Neural crest cell (in vitro differentiated cells): ENCODE data around the gene SVIL. TPM values are rescaled to one million over a fixed set of nuclear protein-coding genes. Genes with fewer than 3 reads are reported as not detected.

ENCODE experiments used
- DNase-seq: peaks from one replicate; pipeline ENCODE4 v3.0.0; 2021; ENCODE audit warnings: low read depth, mixed read lengths, low spot score
- H3K27ac Mint-ChIP-seq: one replicate; pipeline ENCODE4 v1.8.0; 2021; ENCODE audit warnings: mild to moderate bottlenecking, mixed read lengths; ENCODE audit not compliant: unreplicated experiment
- H3K27me3 Mint-ChIP-seq: 2 replicates; pipeline ENCODE4 v1.8.0; 2021; ENCODE audit warnings: low read depth, mild to moderate bottlenecking, mixed read lengths
- H3K36me3 Mint-ChIP-seq: 2 replicates; pipeline ENCODE4 v1.8.0; 2021; ENCODE audit warnings: low read depth, mild to moderate bottlenecking, mixed read lengths
- H3K4me1 Mint-ChIP-seq: 2 replicates; pipeline ENCODE4 v1.8.0; 2021; ENCODE audit warnings: mixed read lengths
- H3K4me3 Mint-ChIP-seq: one replicate; pipeline ENCODE4 v1.8.0; 2021; ENCODE audit warnings: mild to moderate bottlenecking, mixed read lengths
- H3K9me3 Mint-ChIP-seq: 2 replicates; pipeline ENCODE4 v1.8.0; 2021; ENCODE audit warnings: mixed read lengths
- CTCF ChIP-seq: fragments of 200-600 bp; sonication (generic); conservative IDR thresholded peaks from 2 replicates; pipeline ENCODE4 v1.5.0; 2021; ENCODE audit warnings: antibody characterized with exemption, mild to moderate bottlenecking
- total RNA-seq: library from RNA; stranded (reverse); gene quantifications from 2 replicates; pipeline ENCODE4 v1.2.1, GENCODE V29; 2021

Gene SVIL
- total RNA-seq, 1 donor from 2014 or later = 57.5 TPM

DNA sequence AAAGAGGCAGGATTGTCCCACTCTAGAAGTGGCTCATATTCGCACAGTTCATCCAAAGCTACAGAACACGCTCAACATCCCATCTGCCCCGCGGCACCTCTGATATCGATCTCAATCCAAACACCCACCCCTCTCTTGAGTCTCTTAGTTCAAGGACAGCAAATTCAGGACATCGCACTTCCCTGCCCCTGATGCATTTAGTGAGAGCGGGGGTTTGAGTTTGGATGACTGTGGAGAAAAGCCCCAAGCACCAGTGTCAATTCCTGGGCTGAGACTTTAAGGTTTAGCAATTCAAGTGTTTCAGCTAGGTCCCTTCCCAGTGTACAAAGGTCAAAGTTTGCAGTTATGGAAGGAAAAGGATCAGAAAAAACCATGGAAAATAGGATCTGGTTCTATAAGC lies 179.7 kb downstream of the SVIL start:
- H3K36me3 Mint-ChIP-seq = peaks cover 24% of the 10 kb centered on the region
- DNase-seq = no peak
- no peak for TF ChIP-seq CTCF
- no peaks in the 10 kb centered on the region for H3K27me3 Mint-ChIP-seq
- peaks cover 5% of the 10 kb centered on the region for H3K4me1 Mint-ChIP-seq
- peaks cover under 1% of the 10 kb centered on the region for H3K9me3 Mint-ChIP-seq
- no peak overlapping the region for H3K4me3 Mint-ChIP-seq
- H3K27ac Mint-ChIP-seq = peak overlapping the region; percentile 51

GRCh38 chr10:29454250-29454649 lies 180.5 kb downstream of the SVIL start:
- Mint-ChIP-seq H3K27ac (no peak overlapping the region), H3K9me3 (no peaks in the 10 kb centered on the region)
- TF ChIP-seq CTCF = no peak

GRCh38 chr10:29452546-29452945 lies 182.2 kb downstream of the SVIL start:
- Mint-ChIP-seq H3K4me3 (no peak overlapping the region), H3K27me3 (no peaks in the 10 kb centered on the region), H3K27ac (no peak overlapping the region), H3K9me3 (no peaks in the 10 kb centered on the region), H3K36me3 (peaks cover 9% of the 10 kb centered on the region), H3K4me1 (peaks cover 10% of the 10 kb centered on the region)
- no peak for TF ChIP-seq CTCF
- DNase-seq = no peak

More at GRCh38 chr10:29454250-29454649, 180.5 kb downstream of the SVIL start:
- Mint-ChIP-seq H3K4me1 (peaks cover 5% of the 10 kb centered on the region), H3K4me3 (no peak overlapping the region), H3K27me3 (no peaks in the 10 kb centered on the region), H3K36me3 (peaks cover 17% of the 10 kb centered on the region)
- DNase-seq = no peak

DNA sequence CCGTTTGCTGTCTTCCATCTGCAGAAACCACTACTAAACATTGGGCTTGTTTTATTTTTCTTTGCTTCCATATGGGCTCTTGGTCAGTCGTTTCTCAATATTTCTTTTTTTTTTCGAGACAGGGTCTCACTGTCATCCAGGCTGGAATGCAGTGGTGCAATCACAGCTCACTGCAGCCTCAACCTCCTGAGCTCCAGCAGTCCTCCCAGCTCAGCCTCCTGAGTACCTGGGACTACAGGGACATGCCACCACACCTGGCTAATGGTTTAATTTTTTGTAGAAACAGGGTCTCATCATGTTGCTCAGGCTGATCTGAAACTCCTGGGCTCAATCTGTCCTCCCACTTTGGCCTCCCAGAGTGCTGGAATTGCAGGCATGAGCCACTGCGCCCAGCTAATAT lies 182.8 kb downstream of the SVIL start:
- Mint-ChIP-seq H3K4me3 (no peak overlapping the region), H3K27me3 (no peaks in the 10 kb centered on the region), H3K4me1 (peaks cover 10% of the 10 kb centered on the region), H3K36me3 (peaks cover 9% of the 10 kb centered on the region), H3K9me3 (no peaks in the 10 kb centered on the region), H3K27ac (no peak overlapping the region)
- no peak for TF ChIP-seq CTCF
- no peak for DNase-seq

DNA sequence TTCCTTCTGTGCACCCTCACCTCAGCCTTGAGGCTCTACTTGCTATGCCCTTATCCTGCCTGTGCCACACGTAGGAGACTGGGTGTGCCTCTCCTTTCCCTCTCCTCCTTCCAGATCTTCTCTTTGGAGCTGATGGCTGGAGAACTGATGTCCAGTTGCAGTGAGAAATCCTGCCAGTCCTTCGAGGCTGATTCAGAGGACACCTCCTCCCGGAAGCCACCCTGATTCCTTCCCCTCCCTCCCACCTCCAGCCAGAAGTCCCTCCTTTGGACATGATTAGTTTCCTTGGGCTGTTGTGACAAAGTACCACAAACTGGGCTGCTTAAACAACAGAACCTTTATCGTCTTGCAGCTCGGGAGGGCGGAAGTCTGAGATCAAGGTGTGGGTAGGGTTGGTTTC lies 184.4 kb downstream of the SVIL start:
- peaks cover 10% of the 10 kb centered on the region for H3K4me1 Mint-ChIP-seq
- peaks cover 3% of the 10 kb centered on the region for H3K36me3 Mint-ChIP-seq
- no peak for DNase-seq
- no peak for TF ChIP-seq CTCF
- H3K9me3 Mint-ChIP-seq = no peaks in the 10 kb centered on the region
- no peaks in the 10 kb centered on the region for H3K27me3 Mint-ChIP-seq
- no peak overlapping the region for H3K4me3 Mint-ChIP-seq
- H3K27ac Mint-ChIP-seq = no peak overlapping the region
